Liver (tissue), 3 donors: Measurements from ENCODE around the gene USP6NL.

ENCODE experiments used
- ATF3 ChIP-seq: IDR thresholded peaks from 2 replicates; pipeline ENCODE4 v1.6.1; 2016; ENCODE audit warnings: antibody characterized with exemption
- CTCF ChIP-seq: fragments of 150-350 bp; IDR thresholded peaks from 2 replicates; pipeline ENCODE4 v1.5.1; 2017; ENCODE audit warnings: improper control_type of control experiment, low read depth, low read length; ENCODE audit not compliant: missing input control
- EGR1 ChIP-seq, 2 donors: IDR thresholded peaks; 2 replicates each; pipeline ENCODE4 v1.6.1; 2016 to 2018; ENCODE audit warnings: antibody characterized with exemption in 2 of 2, low read depth in 2 of 2
- FOXA1 ChIP-seq: IDR thresholded peaks from 2 replicates; pipeline ENCODE4 v1.6.1; 2016; ENCODE audit warnings: antibody characterized with exemption
- GABPA ChIP-seq, 2 donors: IDR thresholded peaks in 1 of 2; conservative IDR thresholded peaks in 1 of 2; 2 replicates each; pipeline ENCODE4 v1.6.1; 2016; ENCODE audit warnings: antibody characterized with exemption in 2 of 2, mild to moderate bottlenecking in 1 of 2, moderate library complexity in 1 of 2
- HNF4G ChIP-seq: IDR thresholded peaks from 2 replicates; pipeline ENCODE4 v1.6.1; 2016; ENCODE audit warnings: antibody characterized with exemption
- JUND ChIP-seq, 2 donors: IDR thresholded peaks; 2 replicates each; pipeline ENCODE4 v1.6.1; 2016; ENCODE audit warnings: antibody characterized with exemption in 2 of 2
- MAX ChIP-seq: IDR thresholded peaks from 2 replicates; pipeline ENCODE4 v1.6.1; 2016; ENCODE audit warnings: antibody characterized with exemption
- RAD21 ChIP-seq, 2 donors: IDR thresholded peaks; 2 replicates each; pipeline ENCODE4 v1.6.1; 2016; ENCODE audit warnings: antibody characterized with exemption in 2 of 2, mild to moderate bottlenecking in 2 of 2
- REST ChIP-seq: IDR thresholded peaks from 2 replicates; pipeline ENCODE4 v1.6.1; 2016; ENCODE audit warnings: antibody characterized with exemption, mild to moderate bottlenecking
- RXRA ChIP-seq, 2 donors: IDR thresholded peaks; 2 replicates each; pipeline ENCODE4 v1.6.1; 2017 to 2018; ENCODE audit warnings: antibody characterized with exemption in 2 of 2, mild to moderate bottlenecking in 1 of 2
- SP1 ChIP-seq: IDR thresholded peaks from 2 replicates; pipeline ENCODE4 v1.6.1; 2018; ENCODE audit warnings: antibody characterized with exemption, mild to moderate bottlenecking
- TAF1 ChIP-seq: conservative IDR thresholded peaks from 2 replicates; pipeline ENCODE4 v1.6.1; 2016; ENCODE audit warnings: antibody characterized with exemption, mild to moderate bottlenecking
- YY1 ChIP-seq: IDR thresholded peaks from 2 replicates; pipeline ENCODE4 v1.6.1; 2016; ENCODE audit warnings: antibody characterized with exemption, mild to moderate bottlenecking
- donor health status: healthy.
- donor health status: healthy.

- TF ChIP-seq CTCF (peak; percentile 79), SP1 (no peak), YY1 (no peak), ATF3 (no peak), EGR1 (IDR thresholded peaks at IDR 0.05; ENCODE audit: low read depth in 2 of 2) (no peak), RAD21 (IDR thresholded peaks at IDR 0.05) (peak; percentile 78 to 79), TAF1 (no peak), JUND (IDR thresholded peaks at IDR 0.05) (no peak), MAX (no peak), REST (no peak), GABPA (IDR thresholded peaks at IDR 0.05 in 1 of 2, conservative IDR thresholded peaks at IDR 0.05 in 1 of 2) (no peak), FOXA1 (no peak), RXRA (IDR thresholded peaks at IDR 0.05) (no peak), HNF4G (no peak)
These were observed 186.8 kb downstream of the USP6NL start for GRCh38 chr10:11424456-11425295.
